ENCODE data around the gene PRDM11.
A peak's percentile ranks its signal among the peaks of the same experiment; 100 is the strongest.
"Not testable (repeated sequence)": the region's sequence is repeated elsewhere in the genome, so short reads cannot be mapped to it uniquely, and the experiment has no call there.

Gene PRDM11

GRCh38 chr11:45106440-45106839 lies 40.0 kb upstream of the PRDM11 start:
- no peaks in the 10 kb centered on the region for H3K4me1 Mint-ChIP-seq
- no peaks in the 10 kb centered on the region for H3K9me3 Mint-ChIP-seq
- no peak for TF ChIP-seq CTCF (IDR thresholded peaks at IDR 0.05; ENCODE audit: unreplicated experiment in 3 of 3)
- no peak overlapping the region for H3K27ac Mint-ChIP-seq
- H3K36me3 Mint-ChIP-seq (ENCODE audit: low read depth) = no peaks in the 10 kb centered on the region
- peaks cover 25% of the 10 kb centered on the region for H3K27me3 Mint-ChIP-seq (ENCODE audit: low read depth)
- no peak overlapping the region for H3K4me3 Mint-ChIP-seq

GRCh38 chr11:45107029-45107428 lies 39.4 kb upstream of the PRDM11 start:
- Mint-ChIP-seq H3K4me1 (no peaks in the 10 kb centered on the region), H3K4me3 (no peak overlapping the region), H3K27ac (no peak overlapping the region), H3K36me3 (ENCODE audit: low read depth) (no peaks in the 10 kb centered on the region), H3K27me3 (ENCODE audit: low read depth) (peaks cover 23% of the 10 kb centered on the region), H3K9me3 (no peaks in the 10 kb centered on the region)
- no peak for TF ChIP-seq CTCF (IDR thresholded peaks at IDR 0.05; ENCODE audit: unreplicated experiment in 3 of 3)

GRCh38 chr11:45108070-45109064 lies 38.1 kb upstream of the PRDM11 start:
- H3K4me3 Mint-ChIP-seq = no peak overlapping the region
- H3K4me1 Mint-ChIP-seq = no peaks in the 10 kb centered on the region
- no peak overlapping the region for H3K27ac Mint-ChIP-seq
- no peaks in the 10 kb centered on the region for H3K9me3 Mint-ChIP-seq
- peaks cover 22% of the 10 kb centered on the region for H3K27me3 Mint-ChIP-seq (ENCODE audit: low read depth)
- no peaks in the 10 kb centered on the region for H3K36me3 Mint-ChIP-seq (ENCODE audit: low read depth)
- TF ChIP-seq CTCF (IDR thresholded peaks at IDR 0.05; ENCODE audit: unreplicated experiment in 3 of 3) = no peak

GRCh38 chr11:45109400-45109799 lies 37.0 kb upstream of the PRDM11 start:
- TF ChIP-seq CTCF (IDR thresholded peaks at IDR 0.05; ENCODE audit: unreplicated experiment in 3 of 3) = no peak
- H3K27me3 Mint-ChIP-seq (ENCODE audit: low read depth) = peaks cover 26% of the 10 kb centered on the region
- no peaks in the 10 kb centered on the region for H3K4me1 Mint-ChIP-seq
- no peak overlapping the region for H3K27ac Mint-ChIP-seq
- no peaks in the 10 kb centered on the region for H3K36me3 Mint-ChIP-seq (ENCODE audit: low read depth)
- peaks cover 1% of the 10 kb centered on the region for H3K9me3 Mint-ChIP-seq
- H3K4me3 Mint-ChIP-seq = no peak overlapping the region

GRCh38 chr11:45110562-45110961 lies 35.9 kb upstream of the PRDM11 start:
- Mint-ChIP-seq H3K9me3 (peaks cover 5% of the 10 kb centered on the region), H3K4me3 (no peak overlapping the region), H3K36me3 (ENCODE audit: low read depth) (no peaks in the 10 kb centered on the region), H3K4me1 (no peaks in the 10 kb centered on the region), H3K27me3 (ENCODE audit: low read depth) (peaks cover 20% of the 10 kb centered on the region), H3K27ac (no peak overlapping the region)
- peak; percentile 71 to 83 (median 78) for TF ChIP-seq CTCF (IDR thresholded peaks at IDR 0.05; ENCODE audit: unreplicated experiment in 3 of 3)

- Mint-ChIP-seq H3K9me3 (peaks cover 12% of the 10 kb centered on the region), H3K27me3 (ENCODE audit: low read depth) (peaks cover 18% of the 10 kb centered on the region), H3K36me3 (ENCODE audit: low read depth) (no peaks in the 10 kb centered on the region), H3K4me1 (no peaks in the 10 kb centered on the region), H3K27ac (no peak overlapping the region), H3K4me3 (no peak overlapping the region)
- TF ChIP-seq CTCF (IDR thresholded peaks at IDR 0.05; ENCODE audit: unreplicated experiment in 3 of 3) = no peak
Measured at GRCh38 chr11:45113807-45114206, 32.6 kb upstream of the PRDM11 start.

GRCh38 chr11:45127836-45128235 lies 18.6 kb upstream of the PRDM11 start:
- H3K27me3 Mint-ChIP-seq (ENCODE audit: low read depth) = peaks cover 19% of the 10 kb centered on the region
- H3K36me3 Mint-ChIP-seq (ENCODE audit: low read depth); H3K4me3 Mint-ChIP-seq; H3K27ac Mint-ChIP-seq; H3K4me1 Mint-ChIP-seq: not testable (repeated sequence)
- H3K9me3 Mint-ChIP-seq = peaks cover 20% of the 10 kb centered on the region
